ENCODE results near the gene NKX2-2.

The NKX2-2 gene

GRCh38 chr20:21521596-21522480 is 8.0 kb upstream of the NKX2-2 start:
- DNase-seq, result no peak

GRCh38 chr20:21520702-21521595 is 7.1 kb upstream of the NKX2-2 start:
- DNase-seq, result no peak

GRCh38 chr20:21519136-21519584 is 5.3 kb upstream of the NKX2-2 start:
- DNase-seq, result peak; percentile 38

GRCh38 chr20:21518292-21518991 is 4.6 kb upstream of the NKX2-2 start:
- DNase-seq, result peak; percentile 76

DNA sequence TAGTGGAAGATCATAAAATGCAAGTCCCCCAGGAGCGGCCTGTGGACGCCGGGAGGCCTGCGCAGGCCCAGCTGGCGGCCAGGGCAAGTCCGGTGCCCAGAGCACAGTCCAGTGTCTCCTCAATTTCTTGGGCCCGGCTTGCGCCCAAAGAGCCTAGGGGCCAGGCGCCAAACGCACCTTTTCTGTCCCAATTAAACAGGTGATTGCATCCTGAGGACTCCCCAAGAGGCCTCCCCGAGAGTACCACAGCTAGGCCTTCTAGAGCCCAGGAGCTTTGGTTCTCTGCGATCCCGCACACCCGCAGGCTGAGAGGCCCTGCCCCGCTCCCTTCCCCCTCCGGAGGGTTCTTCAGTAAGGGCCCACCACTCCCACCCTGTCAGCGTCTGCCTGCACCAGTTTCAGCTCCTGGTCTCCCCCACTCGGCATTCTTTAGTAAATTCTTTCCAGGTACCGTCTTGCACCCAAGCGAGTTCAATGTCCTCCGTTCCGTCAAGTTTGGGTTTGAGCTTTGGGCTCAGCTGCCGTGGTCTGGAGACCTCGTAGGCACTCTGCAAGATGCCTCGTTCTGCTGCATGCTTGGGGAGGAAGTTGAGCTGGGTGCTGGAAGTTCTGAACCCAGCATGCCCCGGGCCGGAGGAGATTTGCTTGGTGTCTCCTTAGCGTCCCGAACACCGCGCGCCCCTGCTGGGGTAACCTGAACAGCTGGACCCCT is 3.9 kb upstream of the NKX2-2 start:
- no peak for DNase-seq

- no peak for DNase-seq
Observed at GRCh38 chr20:21516861-21517565, 3.1 kb upstream of the NKX2-2 start.

DNA sequence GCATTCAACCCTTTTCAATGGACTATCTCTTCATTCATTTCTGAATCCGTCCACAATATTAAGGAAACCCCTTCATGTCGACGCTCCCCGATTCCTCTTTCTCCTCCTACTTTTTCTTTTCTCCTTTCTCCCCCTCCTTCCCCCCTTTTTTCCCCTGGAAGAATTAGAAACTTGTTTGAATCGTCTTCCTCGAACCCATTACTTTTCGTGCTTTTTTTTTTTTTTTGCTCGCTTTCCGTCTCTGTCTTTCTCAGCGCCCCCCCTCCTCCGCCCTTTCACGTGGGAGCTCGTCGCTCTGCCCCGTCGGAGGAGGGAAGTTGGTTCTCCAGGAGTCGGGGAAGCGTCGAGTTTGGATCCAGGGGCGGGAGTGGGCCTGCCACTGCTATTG is 2.3 kb upstream of the NKX2-2 start:
- DNase-seq, result no peak

- DNase-seq, result no peak
Observed at GRCh38 chr20:21515300-21516179, 1.7 kb upstream of the NKX2-2 start.

DNA sequence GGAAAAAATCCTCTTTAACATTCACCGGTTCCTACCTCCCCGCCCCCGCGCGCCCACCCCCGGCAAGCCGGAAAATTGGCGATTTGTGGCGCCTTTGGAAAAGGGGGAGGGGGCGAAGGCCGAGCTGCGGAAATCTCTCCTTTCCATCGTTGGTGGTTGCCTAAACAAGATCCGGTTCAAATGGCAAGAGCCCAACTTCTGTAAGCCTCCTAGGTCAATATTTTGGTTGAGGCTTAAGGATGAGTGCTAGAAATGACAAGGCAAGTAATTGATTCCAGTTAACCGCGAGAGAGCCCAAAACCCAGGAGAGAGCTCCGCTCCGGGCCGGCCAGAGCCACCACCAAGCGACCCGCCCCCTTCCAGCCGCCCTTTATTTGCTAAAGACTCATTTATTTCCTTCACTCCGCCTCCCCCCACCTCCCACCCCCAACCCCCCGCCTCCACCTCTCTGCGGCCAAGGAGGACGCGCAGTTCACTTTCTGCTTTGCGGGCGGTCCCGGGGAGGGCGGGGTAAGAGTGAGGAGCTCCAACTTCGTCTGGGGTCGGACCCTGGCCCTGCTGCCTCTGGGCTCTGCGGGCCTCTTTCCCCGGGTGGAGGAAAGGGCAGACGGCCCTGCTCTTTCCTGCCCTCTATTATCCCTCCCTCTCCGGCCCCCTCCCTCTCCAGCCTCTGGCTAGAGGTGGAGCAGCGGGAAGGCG is 838 bp upstream of the NKX2-2 start:
- no peak for DNase-seq

- no peak for DNase-seq
Observed at GRCh38 chr20:21513181-21513663, 642 bp downstream of the NKX2-2 start.

- DNase-seq, result no peak
Observed at GRCh38 chr20:21512634-21513180, 1.2 kb downstream of the NKX2-2 start.

DNA sequence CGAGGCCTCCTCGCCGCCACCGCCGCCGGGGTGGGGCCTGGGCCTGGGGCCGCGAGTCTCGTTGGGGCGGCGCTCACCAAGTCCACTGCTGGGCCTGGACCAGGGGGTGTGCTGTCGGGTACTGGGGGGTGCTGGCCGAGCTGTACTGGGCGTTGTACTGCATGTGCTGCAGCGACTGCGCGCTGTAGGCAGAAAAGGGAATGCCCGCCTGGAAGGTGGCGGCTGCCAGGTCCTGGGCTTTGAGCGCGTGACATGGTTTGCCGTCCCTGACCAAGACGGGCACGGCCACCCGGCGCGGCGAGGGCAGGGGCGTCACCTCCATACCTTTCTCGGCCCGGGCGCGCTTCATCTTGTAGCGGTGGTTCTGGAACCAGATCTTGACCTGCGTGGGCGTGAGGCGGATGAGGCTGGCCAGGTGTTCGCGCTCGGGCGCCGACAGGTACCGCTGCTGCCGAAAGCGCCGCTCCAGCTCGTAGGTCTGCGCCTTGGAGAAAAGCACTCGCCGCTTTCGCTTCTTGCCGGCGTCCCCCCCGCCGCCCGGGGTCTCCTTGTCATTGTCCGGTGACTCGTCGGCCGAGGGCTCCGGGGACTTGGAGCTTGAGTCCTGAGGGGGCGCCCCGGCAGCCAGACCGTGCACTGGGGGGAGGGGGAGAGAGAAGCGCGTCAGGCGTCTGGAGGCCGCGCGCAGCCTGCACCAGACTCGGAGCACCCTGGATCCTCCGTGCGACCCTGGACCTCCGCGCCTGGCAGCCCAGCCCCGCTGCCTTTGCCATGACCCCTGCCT is 1.8 kb downstream of the NKX2-2 start:
- DNase-seq, result no peak

DNA sequence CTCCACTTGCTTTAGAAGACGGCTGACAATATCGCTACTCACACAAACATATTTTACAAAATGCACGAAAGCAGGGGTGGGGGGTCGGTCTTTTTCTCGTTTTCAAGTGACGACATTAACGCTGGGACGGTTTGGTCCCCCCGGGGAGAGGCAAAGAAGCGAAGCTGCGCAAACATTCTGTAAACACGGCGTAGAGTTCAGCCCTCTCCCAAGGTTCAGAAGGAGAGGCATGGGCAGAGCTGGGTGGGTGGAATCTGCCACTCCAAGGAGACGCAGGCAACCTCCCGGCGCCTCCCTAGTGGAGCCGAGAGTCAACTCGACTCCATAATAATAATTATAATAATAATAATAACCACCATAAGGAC is 2.4 kb downstream of the NKX2-2 start:
- DNase-seq, result no peak

- no peak for DNase-seq
Observed at GRCh38 chr20:21510414-21511384, 3.2 kb downstream of the NKX2-2 start.

DNA sequence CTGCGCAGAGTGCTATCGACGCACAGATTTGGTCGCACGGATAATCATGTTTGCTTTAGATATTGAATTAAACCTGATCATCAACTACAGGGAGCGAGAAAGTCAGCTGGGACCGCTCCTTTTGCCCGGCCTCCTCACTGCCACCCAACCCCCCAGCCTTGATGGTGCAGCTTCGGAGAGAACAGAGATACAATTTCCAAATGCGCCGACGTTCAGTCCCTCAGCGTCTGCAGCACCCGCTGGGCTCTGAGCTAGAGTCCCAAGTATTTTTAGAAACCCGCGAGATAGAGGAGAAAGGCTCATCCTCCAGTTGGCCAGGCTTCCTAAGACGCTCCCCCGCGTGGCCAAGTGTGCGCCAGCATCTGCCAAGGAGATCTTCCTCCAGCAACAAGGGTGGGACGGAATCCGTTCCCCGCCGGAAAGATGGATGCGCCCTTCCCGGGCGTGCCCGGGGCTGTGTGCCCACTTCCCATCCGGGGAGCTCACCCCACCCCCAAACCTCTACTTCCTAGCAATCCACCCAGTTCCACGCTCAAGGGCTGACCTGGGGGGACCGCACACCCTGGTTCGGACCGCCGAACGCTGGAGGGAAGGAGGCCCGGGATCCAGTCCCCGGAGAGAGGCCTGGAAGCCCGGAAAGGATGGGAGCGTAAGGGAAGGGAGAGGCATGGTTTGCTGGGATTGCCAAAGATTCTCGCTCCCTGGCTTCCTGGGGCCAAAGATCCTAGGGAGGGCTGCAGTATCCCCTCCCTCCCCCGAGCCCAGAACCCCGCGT is 4.1 kb downstream of the NKX2-2 start:
- no peak for DNase-seq

GRCh38 chr20:21509079-21509596 is 4.7 kb downstream of the NKX2-2 start:
- DNase-seq, result no peak
